Fibroblast of mammary gland (primary cell): ENCODE measurements around the gene HOXC10.

Experiments used
- DNase-seq: peaks from one replicate; pipeline ENCODE4 v3.0.0-alpha.2; 2010; ENCODE audit warnings: low read depth
- H3K4me3 ChIP-seq: 2 replicates; pipeline ENCODE4 v1.5.1; 2011; ENCODE audit warnings: low read depth, mild to moderate bottlenecking, low read length, moderate library complexity; ENCODE audit not compliant: control insufficient read depth
- CTCF ChIP-seq: conservative IDR thresholded peaks from 2 replicates; pipeline ENCODE4 v1.5.1; 2011; ENCODE audit warnings: low read depth, low read length, inconsistent platforms; ENCODE audit not compliant: control insufficient read depth, insufficient read depth

Gene HOXC10

GRCh38 chr12:53944907-53945847 is 39.8 kb upstream of the HOXC10 start:
- no peak for TF ChIP-seq CTCF
- DNase-seq, result no peak
- no peak overlapping the region for H3K4me3 ChIP-seq

DNA sequence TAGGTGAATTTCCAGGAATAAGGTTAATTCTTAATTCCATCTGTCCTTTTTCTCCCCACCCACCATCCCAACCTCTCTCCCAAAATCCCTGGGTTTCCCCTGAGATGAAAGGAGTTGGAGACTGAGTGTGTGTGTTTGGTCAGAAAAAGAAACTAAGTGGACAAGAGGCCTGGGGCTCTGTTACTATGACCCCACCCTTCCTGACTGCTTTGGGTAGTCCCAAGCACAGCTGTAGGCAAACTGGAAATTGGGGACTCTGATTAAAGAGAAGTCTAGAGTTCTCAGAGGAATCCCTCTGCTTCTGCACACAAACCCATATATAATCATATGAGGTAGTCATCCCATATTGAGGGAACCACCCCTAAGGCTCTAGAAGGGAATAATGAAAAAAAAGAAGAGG is 37.2 kb upstream of the HOXC10 start:
- DNase-seq, result no peak
- no peak for TF ChIP-seq CTCF
- no peak overlapping the region for H3K4me3 ChIP-seq

DNA sequence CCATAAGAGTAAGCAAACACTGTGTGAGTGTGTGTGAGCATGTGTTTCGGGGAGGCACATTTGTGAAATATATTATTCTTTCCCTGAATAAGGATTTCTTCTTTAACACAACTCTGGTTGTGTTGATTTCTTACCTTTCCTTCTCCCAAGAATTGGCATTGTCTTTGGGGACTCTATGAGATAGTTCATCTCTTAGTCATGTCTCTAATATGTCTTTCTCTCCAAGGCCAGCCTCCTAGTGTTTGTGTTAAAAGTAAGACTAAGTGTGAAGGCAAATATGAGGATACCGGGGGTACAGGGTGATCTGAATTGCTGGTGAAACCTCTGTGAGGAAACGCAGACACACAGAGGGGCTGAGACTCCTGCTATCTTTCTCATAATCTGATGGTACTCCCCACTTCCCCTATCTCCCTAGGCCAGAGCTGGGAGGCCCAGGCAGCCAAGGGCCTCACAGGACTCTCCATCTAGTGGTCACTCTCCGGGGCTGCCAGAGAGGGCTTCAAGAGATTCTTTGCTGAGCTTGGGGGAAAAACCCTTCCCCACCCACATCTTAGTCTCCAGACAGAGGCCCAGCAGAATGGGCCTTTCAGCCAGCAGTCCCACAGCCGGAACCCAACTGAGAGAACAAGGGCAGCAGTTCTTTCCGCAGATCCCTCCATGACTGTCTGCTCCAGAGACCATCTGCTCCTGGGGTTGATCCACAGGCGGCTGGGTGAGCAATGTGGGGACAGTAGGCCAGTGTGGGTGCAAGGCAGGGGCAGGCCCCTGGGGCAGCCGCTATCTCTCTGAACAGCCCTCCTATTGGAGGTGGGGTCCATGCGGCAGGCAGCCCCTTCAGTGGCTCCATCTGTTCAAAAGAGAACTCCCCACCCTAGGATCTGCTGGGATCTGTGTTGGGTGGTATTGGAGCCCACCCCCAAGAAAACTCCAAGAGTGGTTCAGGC is 36.0 kb upstream of the HOXC10 start:
- no peak overlapping the region for H3K4me3 ChIP-seq
- DNase-seq, result no peak
- no peak for TF ChIP-seq CTCF

- no peak for DNase-seq
- no peak overlapping the region for H3K4me3 ChIP-seq
- no peak for TF ChIP-seq CTCF
Measured at GRCh38 chr12:53949631-53950436, 35.1 kb upstream of the HOXC10 start.

DNA sequence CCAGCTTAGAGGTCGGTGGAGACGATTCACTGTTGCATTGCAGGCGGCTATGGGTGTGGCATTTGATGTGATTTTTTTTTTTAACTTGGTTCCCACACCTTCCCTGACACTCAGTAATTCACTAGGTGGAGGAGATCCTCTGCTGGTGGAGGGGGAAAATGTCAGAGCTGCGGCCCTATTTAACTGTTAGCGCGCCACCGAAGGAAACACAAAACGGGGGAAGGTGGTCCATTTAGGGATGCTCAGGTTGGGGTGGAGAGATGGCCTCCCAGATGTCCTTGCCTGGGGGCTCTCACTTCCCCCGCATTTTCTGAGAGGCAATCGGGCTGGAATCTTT is 34.5 kb upstream of the HOXC10 start:
- no peak for DNase-seq
- no peak overlapping the region for H3K4me3 ChIP-seq
- TF ChIP-seq CTCF, result no peak
